Trophoblast cell (in vitro differentiated cells and primary cell): ENCODE measurements around the gene NPHP4.

ENCODE experiments used
- DNase-seq, 2 donors: peaks; one replicate each; pipeline ENCODE4 v3.0.0-alpha.2; 2016
- H2AFZ ChIP-seq: 2 replicates; pipeline ENCODE4 v1.6.1; 2013; ENCODE audit warnings: low read length, moderate library complexity, mild to moderate bottlenecking; ENCODE audit not compliant: insufficient read depth, poor library complexity
- H2AK5ac ChIP-seq: 2 replicates; pipeline ENCODE4 v1.6.1; 2013; ENCODE audit warnings: mild to moderate bottlenecking, low read length
- H2BK120ac ChIP-seq: 2 replicates; pipeline ENCODE4 v1.6.1; 2013; ENCODE audit warnings: low read length, mild to moderate bottlenecking, moderate library complexity; ENCODE audit not compliant: insufficient read depth, poor library complexity
- H2BK12ac ChIP-seq: 2 replicates; pipeline ENCODE4 v1.6.1; 2013; ENCODE audit warnings: mild to moderate bottlenecking, low read length, moderate library complexity
- H2BK5ac ChIP-seq: 2 replicates; pipeline ENCODE4 v1.6.1; 2013; ENCODE audit warnings: low read length, low read depth, moderate library complexity, mild to moderate bottlenecking; ENCODE audit not compliant: poor library complexity
- H3K14ac ChIP-seq: 2 replicates; pipeline ENCODE4 v1.6.1; 2013; ENCODE audit warnings: mild to moderate bottlenecking, low read length
- H3K18ac ChIP-seq: 2 replicates; pipeline ENCODE4 v1.6.1; 2013; ENCODE audit warnings: mild to moderate bottlenecking, low read length
- H3K23ac ChIP-seq: 2 replicates; pipeline ENCODE4 v1.6.1; 2013; ENCODE audit warnings: low read length
- H3K27ac ChIP-seq: 2 replicates; pipeline ENCODE4 v1.5.1; 2013; ENCODE audit warnings: low read depth, mild to moderate bottlenecking, inconsistent platforms, low read length, moderate library complexity
- H3K27me3 ChIP-seq: 2 replicates; pipeline ENCODE4 v1.6.1; 2013; ENCODE audit warnings: inconsistent platforms, mild to moderate bottlenecking, low read length, moderate library complexity; ENCODE audit not compliant: insufficient read depth
- H3K36me3 ChIP-seq, 2 experiments: 1 replicate in 1 of 2; 2 replicates in 1 of 2; pipeline ENCODE4 v1.6.1; 2013; ENCODE audit warnings: low read length in 2 of 2, mild to moderate bottlenecking in 2 of 2, moderate library complexity in 1 of 2; ENCODE audit not compliant: insufficient read depth in 2 of 2, control insufficient read depth in 1 of 2
- H3K4ac ChIP-seq: 2 replicates; pipeline ENCODE4 v1.6.1; 2013; ENCODE audit warnings: low read depth, mild to moderate bottlenecking, low read length, moderate library complexity
- H3K4me1 ChIP-seq, 2 experiments: 1 replicate in 1 of 2; 2 replicates in 1 of 2; pipeline ENCODE4 v1.6.1; 2013; ENCODE audit warnings: low read length in 2 of 2, mild to moderate bottlenecking in 2 of 2, moderate library complexity in 1 of 2; ENCODE audit not compliant: insufficient read depth in 2 of 2, control insufficient read depth in 1 of 2
- H3K4me2 ChIP-seq: 2 replicates; pipeline ENCODE4 v1.6.1; 2013; ENCODE audit warnings: inconsistent platforms, mild to moderate bottlenecking, low read length, moderate library complexity
- H3K4me3 ChIP-seq: 2 replicates; pipeline ENCODE4 v1.5.1; 2013; ENCODE audit warnings: mild to moderate bottlenecking, low read depth, low read length, inconsistent platforms
- H3K79me1 ChIP-seq: one replicate; pipeline ENCODE4 v1.6.1; 2013; ENCODE audit warnings: low read length
- H3K79me2 ChIP-seq: 2 replicates; pipeline ENCODE4 v1.6.1; 2013; ENCODE audit warnings: low read length, mild to moderate bottlenecking; ENCODE audit not compliant: control insufficient read depth, insufficient read depth, poor library complexity
- H3K9ac ChIP-seq: 2 replicates; pipeline ENCODE4 v1.6.1; 2013; ENCODE audit warnings: mild to moderate bottlenecking, low read length
- H3K9me3 ChIP-seq: 2 replicates; pipeline ENCODE4 v1.6.1; 2013; ENCODE audit warnings: low read depth, mild to moderate bottlenecking, control low read depth, inconsistent platforms, low read length; ENCODE audit not compliant: insufficient read depth
- H4K12ac ChIP-seq: 2 replicates; pipeline ENCODE4 v1.6.1; 2013; ENCODE audit warnings: low read depth, mild to moderate bottlenecking, low read length, moderate library complexity
- H4K8ac ChIP-seq: 2 replicates; pipeline ENCODE4 v1.6.1; 2013; ENCODE audit warnings: low read depth, mild to moderate bottlenecking, low read length, moderate library complexity
- H4K91ac ChIP-seq: one replicate; pipeline ENCODE4 v1.6.1; 2013; ENCODE audit warnings: low read depth, mild to moderate bottlenecking, low read length, moderate library complexity
- WGBS: extraction: QIAGEN DNeasy Blood & Tissue Kit; methylation state at CpG from one replicate; pipeline ENCODE4 v1.1.7; 2013; ENCODE audit warnings: missing lambda C conversion rate; ENCODE audit not compliant: insufficient read length, insufficient coverage; ENCODE audit errors: extremely low coverage; 5-methylcytosine and 5-hydroxymethylcytosine counted together

NPHP4 gene

GRCh38 chr1:5921671-5922070 is 70.6 kb downstream of the NPHP4 start:
- no peak overlapping the region for H3K18ac ChIP-seq
- H3K4me3 ChIP-seq = no peak overlapping the region
- H3K4me2 ChIP-seq = no peak overlapping the region
- H2BK12ac ChIP-seq = no peak overlapping the region
- H3K27me3 ChIP-seq = no peaks in the 10 kb centered on the region
- no peaks in the 10 kb centered on the region for H3K79me2 ChIP-seq
- no peak overlapping the region for H4K8ac ChIP-seq
- no peaks in the 10 kb centered on the region for H3K79me1 ChIP-seq
- no peak overlapping the region for H3K23ac ChIP-seq
- H3K4me1 ChIP-seq = no peaks in the 10 kb centered on the region
- H4K91ac ChIP-seq = no peak overlapping the region
- no peak overlapping the region for H2AFZ ChIP-seq
- H3K14ac ChIP-seq = no peak overlapping the region
- H3K4ac ChIP-seq = no peak overlapping the region
- no peak overlapping the region for H4K12ac ChIP-seq
- H2AK5ac ChIP-seq = no peak overlapping the region
- WGBS = no CpG with 5 or more reads among the region's 4 CpGs
- no peak for DNase-seq
- no peaks in the 10 kb centered on the region for H3K9me3 ChIP-seq
- H3K27ac ChIP-seq = no peak overlapping the region
- no peaks in the 10 kb centered on the region for H3K36me3 ChIP-seq
- no peak overlapping the region for H3K9ac ChIP-seq
- H2BK5ac ChIP-seq = no peak overlapping the region
- H2BK120ac ChIP-seq = no peak overlapping the region

DNA sequence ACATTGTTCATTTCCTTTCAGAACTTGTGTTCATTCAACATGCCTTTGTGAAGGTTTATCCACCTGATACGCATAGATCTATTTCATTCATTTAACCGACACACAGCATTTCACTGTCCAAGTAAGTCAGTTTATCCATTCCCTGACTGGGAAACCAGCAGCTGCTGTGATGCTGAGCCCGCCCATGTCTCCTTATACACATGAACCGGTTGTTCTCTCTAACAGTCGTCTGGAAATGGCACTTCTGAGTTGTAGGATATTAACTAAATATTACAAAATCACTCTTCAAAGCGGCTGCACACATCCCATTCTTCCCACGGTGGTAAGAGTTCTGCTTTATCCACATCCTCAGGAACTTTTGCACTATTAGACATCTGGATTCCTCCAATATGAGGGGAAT is 71.1 kb downstream of the NPHP4 start:
- Histone ChIP-seq H3K79me1 (no peaks in the 10 kb centered on the region), H4K91ac (no peak overlapping the region), H4K8ac (no peak overlapping the region), H3K18ac (no peak overlapping the region), H3K9ac (no peak overlapping the region), H3K27me3 (no peaks in the 10 kb centered on the region), H3K79me2 (no peaks in the 10 kb centered on the region), H3K4me3 (no peak overlapping the region), H3K4me1 (no peaks in the 10 kb centered on the region), H2BK12ac (no peak overlapping the region), H3K36me3 (no peaks in the 10 kb centered on the region), H3K27ac (no peak overlapping the region), H3K4ac (no peak overlapping the region), H4K12ac (no peak overlapping the region), H2BK5ac (no peak overlapping the region), H3K14ac (no peak overlapping the region), H3K4me2 (no peak overlapping the region), H2AFZ (no peak overlapping the region), H2BK120ac (no peak overlapping the region), H3K9me3 (no peaks in the 10 kb centered on the region), H3K23ac (no peak overlapping the region), H2AK5ac (no peak overlapping the region)
- WGBS = no CpG with 5 or more reads among the region's 7 CpGs
- DNase-seq = no peak

GRCh38 chr1:5920201-5920600 is 72.0 kb downstream of the NPHP4 start:
- no peak overlapping the region for H4K8ac ChIP-seq
- H2BK5ac ChIP-seq = no peak overlapping the region
- H3K4ac ChIP-seq = no peak overlapping the region
- no peak overlapping the region for H3K4me3 ChIP-seq
- H3K9ac ChIP-seq = no peak overlapping the region
- no peak overlapping the region for H3K23ac ChIP-seq
- no peaks in the 10 kb centered on the region for H3K9me3 ChIP-seq
- H2AK5ac ChIP-seq = no peak overlapping the region
- no peak overlapping the region for H4K91ac ChIP-seq
- no peaks in the 10 kb centered on the region for H3K36me3 ChIP-seq
- H3K4me2 ChIP-seq = no peak overlapping the region
- no peak overlapping the region for H3K18ac ChIP-seq
- no peak overlapping the region for H2BK12ac ChIP-seq
- H3K27ac ChIP-seq = no peak overlapping the region
- no peak for DNase-seq
- H4K12ac ChIP-seq = no peak overlapping the region
- no peaks in the 10 kb centered on the region for H3K79me2 ChIP-seq
- no CpG with 5 or more reads among the region's 17 CpGs for WGBS
- no peaks in the 10 kb centered on the region for H3K79me1 ChIP-seq
- no peak overlapping the region for H3K14ac ChIP-seq
- H3K27me3 ChIP-seq = no peaks in the 10 kb centered on the region
- H2AFZ ChIP-seq = no peak overlapping the region
- no peaks in the 10 kb centered on the region for H3K4me1 ChIP-seq
- H2BK120ac ChIP-seq = no peak overlapping the region

- Histone ChIP-seq H2BK12ac (no peak overlapping the region), H3K4ac (no peak overlapping the region), H3K27ac (no peak overlapping the region), H3K4me3 (no peak overlapping the region), H3K14ac (no peak overlapping the region), H4K91ac (no peak overlapping the region), H2BK5ac (no peak overlapping the region), H3K36me3 (no peaks in the 10 kb centered on the region), H3K79me1 (no peaks in the 10 kb centered on the region), H3K18ac (no peak overlapping the region), H3K9ac (no peak overlapping the region), H3K79me2 (no peaks in the 10 kb centered on the region), H2AFZ (no peak overlapping the region), H3K9me3 (no peaks in the 10 kb centered on the region), H3K23ac (no peak overlapping the region), H3K4me1 (no peaks in the 10 kb centered on the region), H3K4me2 (no peak overlapping the region), H2AK5ac (no peak overlapping the region), H2BK120ac (no peak overlapping the region), H4K8ac (no peak overlapping the region), H4K12ac (no peak overlapping the region), H3K27me3 (no peaks in the 10 kb centered on the region)
- WGBS = no CpG with 5 or more reads among the region's 2 CpGs
- DNase-seq = no peak
These were observed 74.0 kb downstream of the NPHP4 start for GRCh38 chr1:5918275-5918649.
